ENCODE results near the gene DLGAP1.

GRCh38 chr18:3450012-3450798 lies 1004.9 kb downstream of the DLGAP1 start, which contains the start of gene TGIF1:
- TF ChIP-seq CTCF (IDR thresholded peaks at IDR 0.05 in 4 of 5, conservative IDR thresholded peaks at IDR 0.05 in 1 of 5): no peak
- peak; percentile 82 to 85 for TF ChIP-seq POLR2A (IDR thresholded peaks at IDR 0.05)
